Panc1 (cell line): ENCODE data around the gene IGLL5. TPM values are rescaled to one million over a fixed set of nuclear protein-coding genes. Genes with fewer than 3 reads are reported as not detected.

ENCODE experiments used
- ATAC-seq: fragments of 200-7000 bp; cut with Tn5 transposase; 2 replicates; pipeline ENCODE4 v1.9.1; 2020; ENCODE audit warnings: mild to moderate bottlenecking, moderate library complexity
- BruUV-seq: library from RNA; stranded (reverse); fragments of 400-500 nt; replicated peaks from 2 replicates; lab custom pipeline; 2021; lab: Mats Ljungman, UMichigan
- CTCF ChIA-PET: fragments of 300-600 bp; sonication (Branson Sonifier 250); formaldehyde crosslinking; loops from one replicate; lab custom pipeline; 2022; ENCODE audit warnings: antibody characterized with exemption; lab: Charles Lee
- POLR2A ChIA-PET: fragments of 300-600 bp; sonication (Branson Sonifier 250); formaldehyde crosslinking; loops from one replicate; lab custom pipeline; 2022; ENCODE audit warnings: antibody characterized with exemption; lab: Charles Lee
- DNase-seq: peaks from one replicate; pipeline ENCODE4 v3.0.0-alpha.2; 2010; ENCODE audit warnings: low read depth, low spot score
- H3K27ac ChIP-seq: 2 replicates; pipeline ENCODE4 v1.5.1; 2011; ENCODE audit warnings: mild to moderate bottlenecking, low read length, inconsistent platforms
- H3K27me3 ChIP-seq: fragments of 200-500 bp; sonication (Bioruptor generic); 2 replicates; pipeline ENCODE4 v1.6.0; 2014; ENCODE audit warnings: low read length, inconsistent platforms; ENCODE audit not compliant: control insufficient read depth, insufficient read depth
- H3K36me3 ChIP-seq: fragments of 200-500 bp; sonication (Bioruptor generic); 2 replicates; pipeline ENCODE4 v1.5.1; 2014; ENCODE audit warnings: inconsistent platforms, mild to moderate bottlenecking, low read length, moderate library complexity; ENCODE audit not compliant: control insufficient read depth, insufficient read depth
- H3K4me1 ChIP-seq: 2 replicates; pipeline ENCODE4 v1.5.1; 2011; ENCODE audit warnings: inconsistent platforms, mild to moderate bottlenecking, low read length, moderate library complexity; ENCODE audit not compliant: control insufficient read depth, insufficient read depth
- H3K4me3 ChIP-seq, 2 experiments: 2 replicates each; pipeline ENCODE4 v1.5.1; 2011 to 2012; ENCODE audit warnings: low read depth in 2 of 2, low read length in 2 of 2, mild to moderate bottlenecking in 2 of 2, inconsistent platforms in 1 of 2, moderate library complexity in 1 of 2
- H3K9me3 ChIP-seq: fragments of 200-500 bp; sonication (Bioruptor generic); 2 replicates; pipeline ENCODE4 v1.5.1; 2014; ENCODE audit warnings: low read depth, mild to moderate bottlenecking, inconsistent platforms, low read length, moderate library complexity; ENCODE audit not compliant: control insufficient read depth, insufficient read depth
- POLR2AphosphoS5 ChIP-seq: IDR thresholded peaks from 2 replicates; pipeline ENCODE4 v1.6.1; 2012; ENCODE audit warnings: mild to moderate bottlenecking, low read depth, low read length, moderate library complexity
- REST ChIP-seq, 2 experiments: IDR thresholded peaks; 2 replicates each; pipeline ENCODE4 v1.6.1; 2011 to 2012; ENCODE audit warnings: low read depth in 2 of 2, control low read depth in 1 of 2, low read length in 1 of 2, mild to moderate bottlenecking in 1 of 2, moderate library complexity in 1 of 2; ENCODE audit not compliant: insufficient read depth in 1 of 2
- SIN3A ChIP-seq: IDR thresholded peaks from 2 replicates; pipeline ENCODE4 v1.6.1; 2012; ENCODE audit warnings: low read depth, mild to moderate bottlenecking, low read length, moderate library complexity, borderline replicate concordance; ENCODE audit not compliant: insufficient read depth
- TCF7L2 ChIP-seq: IDR thresholded peaks from 2 replicates; pipeline ENCODE4 v1.6.1; 2011; ENCODE audit warnings: mild to moderate bottlenecking, low read depth, low read length, inconsistent platforms
- in situ Hi-C: cut with HindIII; loops from 2 replicates; pipeline ENCODE4 v1.10.0; 2016; ENCODE audit warnings: low sequenced_read_pairs, low pct_unique_long_range_greater_than_20kb
- intact Hi-C: fragments of 100-400 bp; cut with micrococcal nuclease; formaldehyde crosslinking; loops from one replicate; pipeline ENCODE4 v1.10.0; 2022; ENCODE audit not compliant: unreplicated experiment
- total RNA-seq: library from RNA; stranded (reverse); gene quantifications from one replicate; pipeline ENCODE4 v1.2.1, GENCODE V29; 2021; ENCODE audit not compliant: unreplicated experiment
- TF ChIP-seq, protein P1 (sequence below): fragments of 450-650 bp; IDR thresholded peaks from 2 replicates; pipeline ENCODE4 v1.5.1; 2017; ENCODE audit warnings: mild to moderate bottlenecking

IGLL5 gene
- total RNA-seq, 1 experiment from 2014 or later, result not detected

DNA sequence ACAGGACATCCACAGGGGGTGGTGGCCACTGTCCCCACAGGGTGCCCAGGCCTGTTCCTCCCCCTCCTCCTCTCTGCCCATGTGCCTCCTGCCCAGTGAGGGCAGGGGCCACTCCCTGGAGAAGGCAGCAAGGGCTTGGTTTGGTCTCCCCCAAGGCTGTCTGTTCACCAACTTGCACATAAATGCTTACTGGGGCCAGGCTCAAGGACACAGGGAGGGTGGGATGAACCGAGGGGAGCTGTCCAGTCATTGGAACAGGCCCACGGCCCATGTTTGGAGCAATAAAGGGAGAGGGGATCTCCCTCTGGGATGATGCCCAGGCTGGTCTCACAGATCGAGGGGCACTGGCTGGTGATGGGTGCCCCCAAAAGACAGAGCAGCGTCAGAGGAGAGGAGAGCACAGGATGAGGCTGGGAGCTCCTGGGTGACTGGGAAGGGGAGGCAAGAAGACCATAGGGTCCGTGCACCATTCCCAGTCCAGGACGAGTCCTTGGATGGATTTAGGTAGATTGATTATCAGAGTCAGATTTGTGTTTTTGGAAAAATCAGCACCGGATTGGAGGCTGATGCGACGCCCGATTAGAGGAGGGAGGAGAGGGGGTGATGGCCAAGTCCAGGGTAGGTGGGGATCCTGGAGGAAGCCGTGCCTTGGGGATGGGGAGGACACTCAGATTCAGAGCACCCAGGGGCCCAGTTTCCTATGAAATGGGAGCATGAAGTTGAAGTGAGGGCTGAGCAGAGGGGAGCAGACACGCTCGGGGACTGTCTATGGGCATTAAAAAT lies 1.1 kb downstream of the IGLL5 start:
- no peak for TF ChIP-seq TCF7L2
- no peak for TF ChIP-seq POLR2AphosphoS5
- no peak for TF ChIP-seq REST (IDR thresholded peaks at IDR 0.05; ENCODE audit: insufficient read depth in 1 of 2, low read depth in 2 of 2, low read length in 1 of 2)
- Histone ChIP-seq H3K9me3 (no peaks in the 10 kb centered on the region), H3K36me3 (no peaks in the 10 kb centered on the region), H3K27ac (no peak overlapping the region), H3K4me1 (no peaks in the 10 kb centered on the region), H3K27me3 (peaks cover 13% of the 10 kb centered on the region), H3K4me3 (no peak overlapping the region)
- DNase-seq, result no peak
- BruUV-seq, result no TSS peak
- no peak for ATAC-seq
- CTCF ChIA-PET, result no interaction called here
- intact Hi-C loops, result no loop called here
- POLR2A ChIA-PET, result no interaction called here
- in situ Hi-C loops, result no loop called here

DNA sequence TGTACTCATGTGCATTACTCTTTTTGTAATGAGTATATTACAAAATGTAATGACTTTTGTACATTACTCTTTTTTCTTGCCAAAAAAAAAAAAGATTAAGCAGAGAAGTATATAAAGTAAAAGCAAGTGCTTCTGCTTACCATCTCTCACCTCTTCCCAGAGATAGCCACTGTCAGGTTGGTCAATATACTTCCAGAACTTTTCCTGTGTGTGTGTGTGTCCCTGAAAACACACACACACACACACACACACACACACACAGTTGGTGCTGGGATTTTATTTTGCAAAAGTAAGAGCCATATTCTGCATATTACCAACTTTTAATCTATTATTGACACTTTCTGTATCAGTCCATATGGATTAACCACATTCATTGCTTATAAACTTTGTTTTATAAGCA lies 2.5 kb downstream of the IGLL5 start:
- ATAC-seq, result no peak

More for the DNA sequence above, 2.5 kb downstream of the IGLL5 start:
- Histone ChIP-seq H3K4me3 (no peak overlapping the region), H3K36me3 (no peaks in the 10 kb centered on the region), H3K9me3 (no peaks in the 10 kb centered on the region), H3K4me1 (no peaks in the 10 kb centered on the region), H3K27me3 (peaks cover 13% of the 10 kb centered on the region), H3K27ac (no peak overlapping the region)
- no peak for TF ChIP-seq POLR2AphosphoS5
- no peak for TF ChIP-seq REST (IDR thresholded peaks at IDR 0.05; ENCODE audit: insufficient read depth in 1 of 2, low read depth in 2 of 2, low read length in 1 of 2)
- TF ChIP-seq TCF7L2, result no peak
- TF ChIP-seq, protein P1, sequence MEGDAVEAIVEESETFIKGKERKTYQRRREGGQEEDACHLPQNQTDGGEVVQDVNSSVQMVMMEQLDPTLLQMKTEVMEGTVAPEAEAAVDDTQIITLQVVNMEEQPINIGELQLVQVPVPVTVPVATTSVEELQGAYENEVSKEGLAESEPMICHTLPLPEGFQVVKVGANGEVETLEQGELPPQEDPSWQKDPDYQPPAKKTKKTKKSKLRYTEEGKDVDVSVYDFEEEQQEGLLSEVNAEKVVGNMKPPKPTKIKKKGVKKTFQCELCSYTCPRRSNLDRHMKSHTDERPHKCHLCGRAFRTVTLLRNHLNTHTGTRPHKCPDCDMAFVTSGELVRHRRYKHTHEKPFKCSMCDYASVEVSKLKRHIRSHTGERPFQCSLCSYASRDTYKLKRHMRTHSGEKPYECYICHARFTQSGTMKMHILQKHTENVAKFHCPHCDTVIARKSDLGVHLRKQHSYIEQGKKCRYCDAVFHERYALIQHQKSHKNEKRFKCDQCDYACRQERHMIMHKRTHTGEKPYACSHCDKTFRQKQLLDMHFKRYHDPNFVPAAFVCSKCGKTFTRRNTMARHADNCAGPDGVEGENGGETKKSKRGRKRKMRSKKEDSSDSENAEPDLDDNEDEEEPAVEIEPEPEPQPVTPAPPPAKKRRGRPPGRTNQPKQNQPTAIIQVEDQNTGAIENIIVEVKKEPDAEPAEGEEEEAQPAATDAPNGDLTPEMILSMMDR, result no peak
- TF ChIP-seq SIN3A, result no peak
- DNase-seq, result no peak
- no TSS peak for BruUV-seq
- in situ Hi-C loops (no loop called here), intact Hi-C loops (no loop called here)
- POLR2A ChIA-PET, result no interaction called here
- CTCF ChIA-PET, result no interaction called here
